ENCODE data around the gene MYO18A.

The MYO18A gene

GRCh38 chr17:29166507-29166887 is 13.7 kb downstream of the MYO18A start:
- no peak for DNase-seq

GRCh38 chr17:29165800-29166506 is 14.2 kb downstream of the MYO18A start:
- DNase-seq = no peak

GRCh38 chr17:29165261-29165660 is 14.9 kb downstream of the MYO18A start:
- no peak for DNase-seq

- DNase-seq = no peak
These were observed 16.6 kb downstream of the MYO18A start for GRCh38 chr17:29163563-29163962.

DNA sequence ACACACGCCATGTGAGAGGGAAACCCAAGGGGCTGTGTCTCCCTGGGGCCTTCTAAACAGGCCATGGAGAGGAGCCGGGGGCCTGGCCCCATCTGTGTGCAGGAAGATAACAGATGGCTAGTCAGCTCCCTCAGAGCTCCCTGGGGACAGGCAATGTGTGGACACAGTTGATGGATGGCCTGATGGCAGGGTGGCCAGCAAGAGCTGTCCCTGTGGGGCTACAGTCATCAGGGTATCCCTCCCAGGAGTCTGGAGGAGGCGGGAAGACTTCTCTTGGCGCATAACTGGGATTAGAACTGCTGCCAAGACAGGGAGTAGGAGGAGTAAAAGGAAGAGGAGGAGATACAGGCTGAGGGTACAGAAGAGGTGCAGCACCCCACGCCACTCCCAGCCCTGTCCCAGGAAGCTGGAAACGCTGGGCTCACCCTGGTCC is 17.3 kb downstream of the MYO18A start:
- DNase-seq = no peak

DNA sequence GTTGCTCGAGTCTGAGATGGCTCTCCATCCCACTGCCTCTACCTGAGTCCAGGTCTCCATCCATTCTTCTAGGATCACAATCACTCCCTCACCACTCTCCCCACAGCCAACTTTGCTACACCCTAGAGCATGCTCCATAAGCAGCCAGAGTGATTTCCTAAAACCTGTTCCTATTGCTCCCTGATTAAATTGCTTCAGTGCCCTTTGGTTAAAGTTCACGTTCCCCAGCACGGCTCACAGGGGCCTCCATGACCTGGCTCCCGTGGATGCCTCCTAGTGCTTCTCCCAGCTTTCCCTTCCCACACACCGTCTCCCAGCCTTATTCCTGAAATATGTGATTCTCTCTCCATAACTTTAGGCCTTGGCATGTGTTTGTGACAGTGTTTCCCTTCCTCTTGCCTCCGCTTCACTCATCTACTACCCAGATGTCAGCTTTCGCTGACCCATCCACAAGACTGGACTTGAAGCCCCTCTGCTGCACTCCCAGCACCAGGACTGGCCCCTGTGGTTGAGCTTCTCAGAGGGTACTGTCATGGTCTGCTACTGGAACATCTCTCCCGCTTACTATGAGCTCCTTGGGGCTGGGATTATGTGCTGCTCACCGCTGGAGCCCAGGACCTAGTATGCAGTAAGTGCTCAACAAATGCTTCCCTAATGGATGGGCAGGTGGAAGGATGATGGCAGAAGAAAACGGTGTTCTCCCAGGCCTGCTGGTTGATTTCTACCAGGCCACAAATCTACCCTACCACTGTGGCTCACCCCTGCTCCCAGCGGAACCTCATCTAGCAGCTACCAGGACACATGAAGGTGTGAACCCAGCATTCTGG is 17.9 kb downstream of the MYO18A start:
- DNase-seq = no peak

GRCh38 chr17:29160253-29160652 is 19.9 kb downstream of the MYO18A start:
- no peak for DNase-seq

DNA sequence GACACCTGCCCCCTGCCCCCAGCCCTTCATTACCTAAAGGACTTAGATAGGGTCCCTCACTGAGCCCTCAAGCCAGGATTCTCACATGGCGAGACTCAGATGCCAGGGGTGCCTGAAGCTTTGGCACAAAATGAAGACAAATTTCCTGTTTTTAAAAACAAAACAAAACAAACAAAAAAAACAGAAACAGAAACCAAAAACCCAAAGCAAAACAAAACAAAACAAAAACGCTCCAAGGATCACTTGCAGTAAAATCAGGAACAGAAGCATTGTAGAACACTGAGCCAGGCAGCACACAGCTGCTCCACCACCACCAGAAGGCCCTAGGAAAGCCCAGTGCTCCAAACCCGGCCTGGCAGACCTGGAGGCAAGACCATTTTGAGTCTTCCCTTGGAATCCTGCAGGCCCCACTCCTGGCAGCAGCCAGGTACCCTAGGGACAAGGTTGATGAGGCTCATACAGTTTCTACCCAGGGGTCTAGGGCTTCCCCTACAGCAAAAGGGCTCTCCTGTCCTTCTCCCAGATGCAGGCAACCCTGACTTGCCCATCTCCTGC is 20.8 kb downstream of the MYO18A start:
- DNase-seq = no peak

DNA sequence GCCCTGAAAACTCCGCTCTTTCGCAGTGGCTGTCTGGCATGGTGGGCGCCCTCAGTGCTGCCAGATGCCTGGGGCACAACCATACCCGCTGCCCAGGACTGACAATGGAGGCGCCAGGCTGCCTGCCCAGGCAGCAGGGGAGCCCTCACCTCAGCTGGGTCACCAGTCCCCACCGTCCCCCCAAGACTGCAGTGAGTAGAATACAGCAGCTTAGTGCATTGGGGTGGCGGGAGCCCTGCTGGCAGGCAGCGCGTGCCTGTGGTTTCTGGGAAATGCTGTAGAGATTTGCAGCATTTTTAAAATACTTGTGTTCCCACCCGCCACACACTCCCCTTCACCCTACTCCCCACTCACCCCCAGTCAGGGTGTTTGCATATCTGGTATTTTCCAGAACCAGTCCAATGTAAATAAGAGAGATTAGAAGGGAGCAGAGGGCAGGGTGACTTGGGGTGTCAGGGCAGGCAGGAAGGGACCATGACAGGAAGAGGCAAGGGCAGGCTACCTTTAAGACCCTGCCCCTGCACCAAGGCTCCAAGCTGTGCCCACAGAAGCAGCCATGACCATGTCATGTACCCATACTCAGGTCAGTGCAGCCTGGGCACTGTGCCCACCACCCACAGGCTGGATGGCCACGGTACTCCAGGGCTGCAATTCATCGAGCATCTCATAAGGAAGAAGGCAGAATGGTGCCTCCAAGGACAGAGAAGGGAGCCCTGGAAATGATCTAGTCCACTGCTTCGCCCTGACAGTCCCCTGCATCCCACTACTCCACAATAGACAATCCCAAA is 21.5 kb downstream of the MYO18A start:
- DNase-seq = no peak

- no peak for DNase-seq
These were observed 22.1 kb downstream of the MYO18A start for GRCh38 chr17:29158096-29158487.

- no peak for DNase-seq
These were observed 22.9 kb downstream of the MYO18A start for GRCh38 chr17:29157310-29157709.

DNA sequence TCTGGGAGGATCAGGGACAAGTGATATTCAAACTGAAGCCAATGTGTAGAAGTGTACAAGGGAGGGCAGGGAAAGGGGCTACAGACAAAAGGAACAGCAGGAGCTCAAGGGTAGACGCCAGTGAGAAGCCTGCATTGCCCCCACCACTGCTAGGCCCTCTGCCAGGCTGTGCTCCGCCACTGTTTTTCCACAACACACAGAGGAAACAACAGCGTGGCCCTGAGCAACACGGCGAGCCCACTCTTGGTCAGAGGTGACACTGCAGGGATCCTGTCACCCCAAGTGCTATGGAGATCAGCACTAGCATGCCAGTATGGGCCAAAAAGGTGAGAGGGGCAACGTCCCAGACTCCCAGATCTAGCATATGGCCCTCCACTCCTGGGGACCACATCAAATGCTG is 23.4 kb downstream of the MYO18A start:
- no peak for DNase-seq

- no peak for DNase-seq
These were observed 24.2 kb downstream of the MYO18A start for GRCh38 chr17:29155966-29156338.

DNA sequence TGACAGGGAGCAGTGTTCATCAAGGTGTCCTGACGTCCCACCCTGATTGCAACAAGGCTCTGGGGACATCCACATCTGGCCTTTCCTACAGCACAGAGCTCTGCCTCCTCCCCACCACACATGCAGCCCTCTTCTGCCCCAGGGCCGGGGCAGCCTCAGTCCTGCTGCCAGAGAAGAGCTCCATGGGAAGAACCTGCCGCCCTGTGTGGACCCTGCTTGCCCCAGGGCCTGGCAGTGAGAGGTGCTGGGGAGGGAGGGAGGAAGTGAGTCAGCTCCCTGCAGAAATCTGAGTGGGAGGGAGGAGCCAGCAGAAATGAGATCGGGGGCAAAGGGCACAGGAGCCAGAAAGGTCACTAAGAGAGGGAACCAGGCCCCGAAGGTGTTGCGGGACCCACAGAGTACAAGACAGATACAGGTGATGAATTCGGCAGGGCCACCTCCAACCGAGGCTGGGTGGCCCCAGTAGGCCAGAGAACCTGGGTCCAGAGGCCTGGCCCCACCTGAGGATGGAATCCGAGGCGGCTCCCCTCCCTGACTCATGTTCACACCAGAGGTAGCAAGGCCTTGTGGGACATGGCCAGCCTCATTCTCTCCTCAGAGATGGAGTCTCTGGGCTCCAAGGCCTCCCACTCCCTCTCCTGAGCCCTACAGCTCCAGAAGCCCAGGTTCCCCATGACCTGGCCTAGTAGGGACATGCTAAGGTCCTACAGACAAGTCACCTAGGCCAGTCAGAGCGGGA is 24.8 kb downstream of the MYO18A start:
- DNase-seq = peak; percentile 49

DNA sequence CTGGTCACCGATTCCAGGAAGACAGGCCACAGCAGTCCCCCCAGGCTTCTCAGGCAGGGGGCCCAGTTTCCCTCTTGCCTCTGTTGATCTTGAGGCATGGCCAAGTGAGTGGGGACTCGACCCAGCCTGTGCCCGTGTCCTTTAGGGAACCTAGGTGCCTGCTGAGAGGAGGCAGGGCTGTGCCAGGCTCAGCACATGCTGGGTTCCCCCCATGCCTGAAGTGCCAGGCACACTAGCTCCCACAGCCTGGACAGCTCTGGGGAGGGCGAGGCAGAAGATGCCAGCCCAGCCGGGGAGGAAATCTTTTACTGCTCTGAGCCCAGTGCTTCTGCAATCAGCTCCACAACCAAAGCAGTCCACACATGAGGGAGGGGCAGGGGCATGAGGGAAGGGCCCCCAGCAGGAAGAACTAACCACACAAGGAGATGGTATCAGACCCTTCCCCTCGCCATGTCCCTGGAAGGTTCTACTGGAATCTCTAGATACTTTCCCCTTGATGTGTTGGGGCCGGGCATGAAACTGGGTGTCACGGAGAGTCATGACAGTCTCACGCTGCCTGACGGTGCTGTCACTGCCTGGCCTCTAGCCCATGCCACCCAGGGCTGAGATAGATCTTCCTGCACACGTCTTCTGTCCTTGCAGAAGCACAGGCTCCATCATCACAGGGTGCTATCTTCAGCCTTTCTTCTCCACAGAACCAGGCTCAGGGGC is 25.5 kb downstream of the MYO18A start:
- DNase-seq = no peak

GRCh38 chr17:29151567-29151966 is 28.6 kb downstream of the MYO18A start:
- DNase-seq = no peak

- no peak for DNase-seq
These were observed 30.0 kb downstream of the MYO18A start for GRCh38 chr17:29150161-29150560.

GRCh38 chr17:29149431-29150064 is 30.6 kb downstream of the MYO18A start:
- no peak for DNase-seq

DNA sequence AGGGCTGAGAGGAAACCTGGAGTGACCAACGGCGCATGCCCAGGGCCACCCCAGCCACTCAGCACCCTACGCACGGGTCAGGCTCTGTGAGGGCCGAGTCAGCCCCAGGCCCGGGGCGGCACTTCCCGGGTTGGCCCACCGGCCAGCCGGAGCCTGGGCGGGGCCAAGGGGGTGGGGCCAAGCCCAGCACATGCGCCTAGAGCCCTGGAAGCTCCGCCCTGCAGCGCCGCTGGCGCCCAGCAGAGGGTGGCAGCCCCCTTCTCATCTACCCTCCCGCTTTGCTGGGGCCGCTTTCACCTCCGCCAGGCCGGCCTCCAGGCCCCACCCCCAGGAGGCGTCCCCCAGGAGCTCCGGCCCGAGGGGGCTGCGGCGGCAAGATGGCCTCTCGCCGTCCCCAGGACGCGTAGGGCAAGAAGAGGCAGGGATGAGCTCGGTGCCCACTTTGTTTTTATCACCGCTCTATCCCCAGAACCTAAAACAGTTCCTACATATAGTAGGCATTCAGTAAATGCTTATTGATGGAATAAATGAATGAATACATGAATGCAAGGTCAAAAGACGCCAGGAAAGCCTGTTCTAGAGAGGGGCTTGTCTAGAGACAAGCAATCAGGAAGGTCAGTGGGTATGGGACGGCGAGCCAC is 31.3 kb downstream of the MYO18A start:
- DNase-seq = peak; percentile 88

- DNase-seq = no peak
These were observed 31.9 kb downstream of the MYO18A start for GRCh38 chr17:29148257-29148789.

GRCh38 chr17:29147682-29148081 is 32.5 kb downstream of the MYO18A start:
- no peak for DNase-seq
